HG02588 (cell line): ENCODE data around the gene DFFA.
"Not testable (repeated sequence)": the region's sequence is repeated elsewhere in the genome, so short reads cannot be mapped to it uniquely, and the experiment has no call there.

Experiments
- ATAC-seq: cut with Tn5 transposase; IDR thresholded peaks from one replicate; pipeline ENCODE4 v1.9.1; 2021; ENCODE audit warnings: mild to moderate bottlenecking, moderate library complexity; ENCODE audit not compliant: unreplicated experiment

DFFA gene

GRCh38 chr1:10467078-10467477 is 5.3 kb downstream of the DFFA start:
- ATAC-seq: no peak

GRCh38 chr1:10459184-10459583 is 13.1 kb downstream of the DFFA start:
- no peak for ATAC-seq

- ATAC-seq: no peak
These were observed 14.5 kb downstream of the DFFA start for GRCh38 chr1:10457875-10458274.

DNA sequence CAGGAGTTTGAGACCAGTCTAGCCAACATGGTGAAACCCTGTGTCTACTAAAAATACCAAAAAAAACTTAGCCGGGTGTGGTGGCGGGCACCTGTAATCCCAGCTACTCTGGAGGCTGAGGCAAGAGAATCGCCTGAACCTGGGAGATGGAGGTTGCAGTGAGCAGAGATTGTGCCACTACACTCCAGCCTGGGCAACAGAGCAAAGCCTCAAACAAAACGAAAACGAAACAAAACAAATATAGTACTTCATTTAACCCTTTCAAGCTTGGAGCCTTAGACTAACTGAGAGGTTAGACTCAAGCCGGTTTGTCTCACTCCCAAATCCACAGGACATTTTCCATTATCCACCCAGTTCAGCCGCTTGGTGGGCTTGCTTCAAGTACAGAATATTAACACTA is 14.9 kb downstream of the DFFA start:
- ATAC-seq: not testable (repeated sequence)

DNA sequence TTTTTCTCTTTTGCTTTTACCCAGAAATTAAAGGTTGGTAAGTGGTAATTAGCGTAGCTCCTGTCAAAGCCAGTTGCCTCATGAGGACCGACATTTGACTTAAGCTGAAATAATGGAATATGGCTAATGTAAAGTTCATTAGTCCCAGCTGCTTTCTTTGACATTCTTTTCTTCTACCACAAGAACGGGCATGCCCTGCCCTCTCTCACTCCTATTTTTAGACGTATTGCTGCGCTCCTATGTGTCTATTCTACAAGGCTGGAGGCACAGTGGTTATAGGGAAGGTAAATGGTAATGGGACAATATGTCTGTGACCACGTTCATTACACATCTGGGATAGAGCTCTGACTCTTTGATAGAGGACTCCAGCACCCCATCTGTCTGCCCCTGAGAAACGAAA is 15.7 kb downstream of the DFFA start:
- ATAC-seq: no peak

DNA sequence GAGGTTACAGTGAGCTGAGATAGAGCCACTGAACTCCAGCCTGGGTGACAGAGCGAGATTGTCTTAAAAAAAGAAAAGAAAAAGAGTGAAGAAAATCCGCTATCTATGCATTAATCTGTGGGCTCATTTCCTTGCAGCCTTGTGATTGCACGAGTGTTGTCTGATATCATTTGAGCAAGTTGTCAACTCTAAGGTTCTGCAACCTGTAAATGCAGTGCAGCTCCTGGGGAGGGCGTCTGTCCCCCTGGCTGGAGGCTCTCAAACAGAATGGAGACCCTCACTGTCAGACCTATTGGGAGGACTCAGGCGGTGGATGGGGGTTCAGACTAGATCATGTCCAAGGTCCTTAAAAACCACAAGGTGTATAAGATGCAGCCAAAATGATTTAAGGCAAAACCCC is 16.3 kb downstream of the DFFA start:
- no peak for ATAC-seq

DNA sequence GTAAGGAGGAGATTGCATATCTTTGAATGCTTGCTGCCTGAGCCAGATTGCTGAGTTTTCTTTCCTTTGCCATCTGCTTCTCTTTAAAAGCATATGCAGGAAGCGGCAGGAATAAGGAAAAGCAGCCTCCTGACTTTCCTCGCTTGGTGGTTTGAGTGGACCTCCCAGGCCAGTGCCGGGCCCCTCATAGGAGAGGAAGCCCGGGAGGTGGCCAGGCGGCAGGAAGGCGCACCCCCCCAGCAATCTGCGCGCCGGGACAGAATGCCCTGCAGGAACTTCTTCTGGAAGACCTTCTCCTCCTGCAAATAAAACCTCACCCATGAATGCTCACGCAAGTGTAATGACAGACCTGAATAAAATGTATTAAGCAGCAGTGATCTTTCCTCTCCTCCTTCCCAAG is 21.0 kb downstream of the DFFA start:
- ATAC-seq: no peak

DNA sequence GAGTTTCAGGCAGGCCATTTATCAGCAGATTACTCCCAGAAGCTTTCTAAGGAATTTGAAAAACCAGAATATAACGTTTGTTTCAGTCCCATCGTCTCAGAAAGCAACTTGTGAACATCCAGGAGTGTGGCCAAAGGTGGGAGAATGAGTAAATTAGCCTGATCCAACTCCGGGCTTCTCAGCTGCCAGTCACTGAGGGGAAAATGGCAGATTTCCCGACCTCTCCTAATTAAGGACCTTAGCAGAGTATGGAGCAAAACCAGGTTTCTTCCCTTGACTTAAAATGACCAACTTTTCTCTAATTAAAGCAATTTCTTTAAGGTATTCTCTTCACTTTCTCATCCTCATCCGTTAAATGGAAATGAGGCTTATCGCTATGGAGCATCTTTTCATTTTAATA is 21.5 kb downstream of the DFFA start:
- no peak for ATAC-seq

DNA sequence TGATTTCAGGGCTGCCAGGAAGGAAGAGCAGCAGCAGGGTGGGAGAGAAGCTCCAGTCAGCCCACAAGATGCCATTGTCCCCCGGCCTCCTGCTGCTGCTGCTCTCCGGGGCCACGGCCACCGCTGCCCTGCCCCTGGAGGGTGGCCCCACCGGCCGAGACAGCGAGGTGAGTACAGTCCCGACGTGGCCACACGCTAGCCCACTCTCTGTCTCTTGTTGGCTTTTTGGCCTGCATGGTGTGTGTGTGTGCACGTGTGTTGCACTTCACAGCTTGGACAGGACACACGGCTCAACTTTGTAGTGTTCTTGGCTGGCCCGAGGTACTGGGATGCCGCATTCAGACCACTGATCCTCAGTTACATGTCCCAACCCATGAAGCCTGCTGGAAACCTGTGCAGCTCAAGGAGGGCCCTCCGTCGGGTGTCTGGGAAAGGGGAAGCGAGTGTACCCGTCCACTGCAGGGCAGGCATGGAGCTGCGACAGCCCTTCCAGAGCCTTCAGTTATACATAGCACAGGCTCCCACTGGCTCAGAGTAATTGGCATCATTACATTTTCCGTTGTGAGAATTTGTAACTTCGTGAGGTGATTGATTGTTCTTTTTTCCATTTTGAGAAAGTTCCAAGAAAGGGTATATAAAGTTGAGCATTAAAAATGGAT is 22.0 kb downstream of the DFFA start:
- ATAC-seq: no peak

GRCh38 chr1:10449751-10450150 is 22.6 kb downstream of the DFFA start, which contains the start of gene CORT:
Gene CORT, plus strand, starts transcription at chr1:10450031. Its CDS starts 193 bp downstream, at chr1:10450224.
- no peak for ATAC-seq

- ATAC-seq: no peak
These were observed 25.4 kb downstream of the DFFA start for GRCh38 chr1:10446790-10447422.

DNA sequence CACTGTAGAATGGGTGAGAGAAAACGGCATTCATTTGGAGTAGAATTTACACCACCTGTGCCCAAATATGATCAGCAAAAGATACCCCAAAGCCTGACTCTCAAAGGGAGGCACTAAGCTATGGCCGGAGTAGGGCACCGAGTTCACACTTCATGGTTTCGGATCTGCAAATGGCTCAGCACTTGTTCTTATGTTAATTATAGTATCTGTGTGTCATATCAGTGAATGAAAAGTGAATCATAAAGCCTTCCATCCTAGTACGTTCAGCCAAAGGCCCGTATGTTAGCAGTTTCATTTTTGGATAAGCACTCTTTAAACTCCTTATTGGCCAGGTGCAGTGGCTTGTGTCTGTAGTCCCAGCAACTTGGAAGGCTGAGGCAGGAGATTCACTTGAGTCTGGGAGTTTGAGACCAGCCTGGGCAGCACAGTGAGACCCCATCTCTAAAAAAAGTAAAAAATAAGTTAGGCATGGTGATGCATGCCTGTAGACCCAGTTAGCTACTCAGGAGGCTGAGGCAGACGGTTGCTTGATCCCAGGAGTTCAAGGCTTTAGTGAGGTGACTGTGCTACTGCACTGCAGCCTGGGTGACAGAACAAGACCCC is 27.4 kb downstream of the DFFA start:
- no peak for ATAC-seq

- ATAC-seq: no peak
These were observed 28.1 kb downstream of the DFFA start for GRCh38 chr1:10444248-10444647.

DNA sequence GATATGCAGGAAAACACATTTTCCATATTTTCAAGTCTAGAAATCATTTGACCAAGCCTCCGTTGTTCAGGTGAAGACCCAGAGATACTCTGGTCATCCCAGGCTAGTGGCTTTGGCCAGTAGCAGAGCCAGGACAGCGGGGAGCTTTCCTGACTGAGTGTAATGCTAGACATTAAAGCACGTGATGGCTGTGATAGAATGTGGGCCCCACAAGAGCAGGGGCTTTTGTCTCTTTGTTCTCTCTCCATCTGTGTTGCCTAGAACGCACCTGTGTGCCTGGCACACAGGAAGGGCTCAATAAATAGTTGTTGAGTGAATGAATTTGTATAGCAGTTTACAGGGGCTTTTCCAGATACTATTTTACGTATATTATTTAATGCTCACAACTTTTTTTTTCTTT is 31.5 kb downstream of the DFFA start:
- ATAC-seq: no peak

GRCh38 chr1:10440305-10440704 is 32.0 kb downstream of the DFFA start:
- no peak for ATAC-seq

DNA sequence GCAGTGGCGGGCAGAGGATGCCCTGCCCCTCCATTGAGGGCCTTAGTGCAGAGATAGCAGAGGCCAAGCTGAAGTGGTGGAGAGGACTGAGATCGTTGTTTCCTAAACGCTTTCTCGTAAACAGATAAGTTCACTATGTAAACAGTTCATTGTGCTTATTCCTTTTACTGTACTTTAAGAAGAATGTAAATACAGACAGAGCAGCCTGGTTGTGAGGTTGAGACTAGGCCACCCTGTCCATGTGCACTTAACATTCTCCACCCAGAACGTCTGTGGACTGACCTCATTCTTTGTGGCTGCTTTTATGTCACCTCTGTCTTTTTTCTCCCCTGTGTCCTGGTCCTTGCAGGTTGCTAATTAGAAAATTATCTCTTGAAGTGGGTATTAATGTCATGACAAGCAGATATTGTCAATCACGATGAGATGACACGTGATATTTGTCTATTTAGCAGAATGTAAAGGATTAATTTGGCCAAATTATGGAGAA is 33.6 kb downstream of the DFFA start:
- no peak for ATAC-seq

DNA sequence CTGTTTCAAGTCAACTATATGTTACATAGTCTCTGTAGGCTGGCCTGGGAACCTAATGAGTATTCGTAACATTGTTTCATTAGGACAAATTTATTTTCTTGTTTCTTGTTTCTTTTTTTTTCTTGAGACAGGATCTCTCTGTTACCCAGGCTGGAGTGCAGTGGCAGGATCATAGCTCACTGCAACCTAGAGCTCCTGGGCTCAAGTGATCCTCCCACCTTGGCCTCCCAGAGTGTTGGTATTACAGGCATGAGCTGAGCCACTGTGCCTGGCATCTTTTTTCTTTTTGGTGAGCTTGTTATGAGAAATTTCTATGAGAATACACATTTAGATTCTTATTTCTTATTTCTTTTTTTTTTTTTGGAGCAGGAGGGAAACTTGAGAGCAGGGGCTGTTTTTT is 35.3 kb downstream of the DFFA start:
- no peak for ATAC-seq

GRCh38 chr1:10434590-10434989 is 37.7 kb downstream of the DFFA start:
- no peak for ATAC-seq

- no peak for ATAC-seq
These were observed 38.5 kb downstream of the DFFA start for GRCh38 chr1:10433790-10434189.

GRCh38 chr1:10432910-10433700 is 39.2 kb downstream of the DFFA start:
- ATAC-seq: no peak

DNA sequence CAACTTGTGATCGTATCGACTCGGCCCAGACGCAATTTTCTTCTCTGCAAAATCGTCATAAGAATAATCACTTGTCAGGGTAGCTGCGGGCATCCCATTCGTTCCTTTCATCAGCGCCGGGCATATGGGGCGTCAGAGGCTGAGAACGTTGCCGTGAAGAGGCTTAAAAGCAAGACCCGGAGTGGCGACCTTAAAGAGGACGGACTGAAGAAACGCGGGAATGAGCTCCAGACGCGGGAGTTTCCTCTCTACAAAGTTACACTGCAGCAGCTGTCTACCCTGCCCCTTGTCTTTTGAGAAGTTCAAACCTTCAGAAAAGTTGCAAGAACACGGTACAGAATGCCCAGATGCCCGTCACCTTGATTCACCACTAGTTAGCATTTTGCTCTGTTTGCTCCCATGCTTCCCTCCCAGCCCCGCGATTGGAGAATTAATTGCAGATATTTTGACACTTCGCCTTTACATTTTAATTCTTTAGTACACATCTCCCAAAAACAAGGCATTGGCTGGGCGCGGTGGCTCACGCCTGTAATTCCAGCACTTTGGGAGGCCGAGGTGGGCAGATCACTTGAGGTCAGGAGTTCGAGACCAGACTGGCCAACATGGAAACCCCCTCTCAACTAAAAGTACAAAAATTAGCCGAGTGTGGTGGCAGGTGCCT is 41.1 kb downstream of the DFFA start:
- no peak for ATAC-seq
